Liver (tissue), 9 donors: ENCODE measurements around the gene SHOX. TPM values are rescaled to one million over a fixed set of nuclear protein-coding genes. Genes with fewer than 3 reads are reported as not detected.

ENCODE experiments used
- DNase-seq: peaks from one replicate; pipeline ENCODE4 v3.0.0-alpha.2; 2017; ENCODE audit warnings: low spot score
- H3K27ac ChIP-seq, 2 donors: one replicate each; pipeline ENCODE4 v1.7.0; 2013; ENCODE audit warnings: inconsistent platforms in 2 of 2, low read length in 2 of 2, control low read depth in 1 of 2, low read depth in 1 of 2, mild to moderate bottlenecking in 1 of 2
- H3K27me3 ChIP-seq, 4 donors: one replicate each; pipeline versions ENCODE4 v1.6.1 to v1.7.0; 2013; ENCODE audit warnings: low read length in 3 of 4, inconsistent platforms in 1 of 4, mild to moderate bottlenecking in 1 of 4, moderate library complexity in 1 of 4; ENCODE audit not compliant: control insufficient read depth in 4 of 4, insufficient read depth in 4 of 4
- H3K36me3 ChIP-seq, 4 donors: one replicate each; pipeline versions ENCODE4 v1.6.1 to v1.7.0; 2013; ENCODE audit warnings: low read length in 3 of 4, mild to moderate bottlenecking in 3 of 4, low read depth in 1 of 4, moderate library complexity in 1 of 4; ENCODE audit not compliant: control insufficient read depth in 4 of 4, insufficient read depth in 3 of 4
- H3K4me1 ChIP-seq, 4 donors: one replicate each; pipeline versions ENCODE4 v1.6.1 to v1.7.0; 2013; ENCODE audit warnings: low read length in 3 of 4, mild to moderate bottlenecking in 3 of 4, moderate library complexity in 1 of 4; ENCODE audit not compliant: control insufficient read depth in 4 of 4, insufficient read depth in 4 of 4
- H3K4me3 ChIP-seq, 3 donors: one replicate each; pipeline versions ENCODE4 v1.6.1 to v1.7.0; 2013; ENCODE audit warnings: low read length in 3 of 3, control low read depth in 1 of 3, low read depth in 1 of 3, mild to moderate bottlenecking in 1 of 3
- H3K9ac ChIP-seq, 2 donors: one replicate each; pipeline ENCODE4 v1.7.0; 2013; ENCODE audit warnings: low read length in 2 of 2, mild to moderate bottlenecking in 2 of 2, moderate library complexity in 2 of 2, control low read depth in 1 of 2, low read depth in 1 of 2
- H3K9me3 ChIP-seq, 4 donors: one replicate each; pipeline versions ENCODE4 v1.6.1 to v1.7.0; 2013; ENCODE audit warnings: low read length in 3 of 4; ENCODE audit not compliant: control insufficient read depth in 4 of 4
- ATF3 ChIP-seq: IDR thresholded peaks from 2 replicates; pipeline ENCODE4 v1.6.1; 2016; ENCODE audit warnings: antibody characterized with exemption
- EGR1 ChIP-seq, 2 donors: IDR thresholded peaks; 2 replicates each; pipeline ENCODE4 v1.6.1; 2016 to 2018; ENCODE audit warnings: antibody characterized with exemption in 2 of 2, low read depth in 2 of 2
- FOXA1 ChIP-seq: IDR thresholded peaks from 2 replicates; pipeline ENCODE4 v1.6.1; 2016; ENCODE audit warnings: antibody characterized with exemption
- FOXA2 ChIP-seq: IDR thresholded peaks from 2 replicates; pipeline ENCODE4 v1.6.1; 2016; ENCODE audit warnings: antibody characterized with exemption
- GABPA ChIP-seq, 2 donors: IDR thresholded peaks in 1 of 2; conservative IDR thresholded peaks in 1 of 2; 2 replicates each; pipeline ENCODE4 v1.6.1; 2016; ENCODE audit warnings: antibody characterized with exemption in 2 of 2, mild to moderate bottlenecking in 1 of 2, moderate library complexity in 1 of 2
- HNF4A ChIP-seq, 2 donors: conservative IDR thresholded peaks; 2 replicates each; pipeline ENCODE4 v1.6.1; 2016; ENCODE audit warnings: antibody characterized with exemption in 2 of 2, mild to moderate bottlenecking in 2 of 2
- HNF4G ChIP-seq: IDR thresholded peaks from 2 replicates; pipeline ENCODE4 v1.6.1; 2016; ENCODE audit warnings: antibody characterized with exemption
- JUND ChIP-seq, 2 donors: IDR thresholded peaks; 2 replicates each; pipeline ENCODE4 v1.6.1; 2016; ENCODE audit warnings: antibody characterized with exemption in 2 of 2
- NR2F2 ChIP-seq: IDR thresholded peaks from 2 replicates; pipeline ENCODE4 v1.6.1; 2016; ENCODE audit warnings: antibody characterized with exemption
- RAD21 ChIP-seq, 2 donors: IDR thresholded peaks; 2 replicates each; pipeline ENCODE4 v1.6.1; 2016; ENCODE audit warnings: antibody characterized with exemption in 2 of 2, mild to moderate bottlenecking in 2 of 2
- RXRA ChIP-seq, 2 donors: IDR thresholded peaks; 2 replicates each; pipeline ENCODE4 v1.6.1; 2017 to 2018; ENCODE audit warnings: antibody characterized with exemption in 2 of 2, mild to moderate bottlenecking in 1 of 2
- SP1 ChIP-seq: IDR thresholded peaks from 2 replicates; pipeline ENCODE4 v1.6.1; 2018; ENCODE audit warnings: antibody characterized with exemption, mild to moderate bottlenecking
- TAF1 ChIP-seq: conservative IDR thresholded peaks from 2 replicates; pipeline ENCODE4 v1.6.1; 2016; ENCODE audit warnings: antibody characterized with exemption, mild to moderate bottlenecking
- YY1 ChIP-seq: IDR thresholded peaks from 2 replicates; pipeline ENCODE4 v1.6.1; 2016; ENCODE audit warnings: antibody characterized with exemption, mild to moderate bottlenecking
- ZBTB33 ChIP-seq: IDR thresholded peaks from 2 replicates; pipeline ENCODE4 v1.6.1; 2016; ENCODE audit warnings: antibody characterized with exemption
- WGBS: extraction: QIAGEN DNeasy Blood & Tissue Kit; methylation state at CpG from one replicate; pipeline ENCODE4 v1.1.7; 2013; 5-methylcytosine and 5-hydroxymethylcytosine counted together
- polyA plus RNA-seq, 2 donors: library from polyadenylated mRNA; stranded (reverse) in 1 of 2; unstranded in 1 of 2; fragments of 200-250 nt in 1 of 2; fragments of >200 nt in 1 of 2; fragmentation: Nextera tagmentation in 1 of 2; extraction: Ambion mirVana in 1 of 2; gene quantifications; one replicate each; pipeline versions ENCODE4 v1.2.1 to v1.2.3, GENCODE V29; 2013 to 2015
- total RNA-seq, 2 donors: library from RNA; depleted of rRNA; stranded (reverse); fragments of >200 nt; gene quantifications; one replicate each; pipeline ENCODE4 v1.2.3, GENCODE V29; 2014
- TF ChIP-seq, protein P1 (sequence below): IDR thresholded peaks from 2 replicates; pipeline ENCODE4 v1.6.1; 2016; ENCODE audit warnings: antibody characterized with exemption
- donor health status: healthy.
- donor health status: healthy.
- donor health status: healthy.
- donor health status: healthy.
- donor health status: healthy.

SHOX gene
- total and polyA plus RNA-seq, 4 donors: not detected

GRCh38 chrX:649166-649565, 18.6 kb downstream of the SHOX start:
- no peaks in the 10 kb centered on the region for H3K4me1 ChIP-seq
- 79% methylated on average over 15 of the region's 15 CpGs for WGBS
- no peaks in the 10 kb centered on the region for H3K36me3 ChIP-seq
- H3K27me3 ChIP-seq: peaks cover 0 to 6% (median 3%) of the 10 kb centered on the region in 4 donors
- no peak for TF ChIP-seq RAD21 (IDR thresholded peaks at IDR 0.05)
- TF ChIP-seq EGR1 (IDR thresholded peaks at IDR 0.05; ENCODE audit: low read depth in 2 of 2): no peak
- no peak for TF ChIP-seq ZBTB33
- TF ChIP-seq FOXA2: no peak
- TF ChIP-seq YY1: no peak
- no peak for TF ChIP-seq ATF3
- no peak for TF ChIP-seq SP1
- no peak for TF ChIP-seq RXRA (IDR thresholded peaks at IDR 0.05)
- TF ChIP-seq, protein P1, sequence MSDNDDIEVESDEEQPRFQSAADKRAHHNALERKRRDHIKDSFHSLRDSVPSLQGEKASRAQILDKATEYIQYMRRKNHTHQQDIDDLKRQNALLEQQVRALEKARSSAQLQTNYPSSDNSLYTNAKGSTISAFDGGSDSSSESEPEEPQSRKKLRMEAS: no peak
- no peak for TF ChIP-seq FOXA1
- TF ChIP-seq NR2F2: no peak
- no peak for TF ChIP-seq GABPA (IDR thresholded peaks at IDR 0.05 in 1 of 2, conservative IDR thresholded peaks at IDR 0.05 in 1 of 2)
- no peak for TF ChIP-seq HNF4A (conservative IDR thresholded peaks at IDR 0.05)
- no peak for TF ChIP-seq JUND (IDR thresholded peaks at IDR 0.05)
- no peak for TF ChIP-seq HNF4G
- no peak overlapping the region for H3K27ac ChIP-seq
- H3K9ac ChIP-seq: no peak overlapping the region
- no peaks in the 10 kb centered on the region for H3K9me3 ChIP-seq
- DNase-seq: no peak
- no peak overlapping the region for H3K4me3 ChIP-seq

- Histone ChIP-seq H3K9me3 (no peaks in the 10 kb centered on the region), H3K4me1 (no peaks in the 10 kb centered on the region), H3K27ac (no peak overlapping the region), H3K36me3 (no peaks in the 10 kb centered on the region), H3K4me3 (no peak overlapping the region), H3K9ac (no peak overlapping the region), H3K27me3 (peaks cover 0 to 3% (median 0%) of the 10 kb centered on the region in 4 donors)
- DNase-seq: no peak
- WGBS: 77% methylated on average over 15 of the region's 15 CpGs
- TF ChIP-seq YY1 (no peak), GABPA (IDR thresholded peaks at IDR 0.05 in 1 of 2, conservative IDR thresholded peaks at IDR 0.05 in 1 of 2) (no peak), EGR1 (IDR thresholded peaks at IDR 0.05; ENCODE audit: low read depth in 2 of 2) (no peak), FOXA2 (no peak), JUND (IDR thresholded peaks at IDR 0.05) (no peak), ZBTB33 (no peak), RXRA (IDR thresholded peaks at IDR 0.05) (no peak), NR2F2 (no peak), TAF1 (no peak), RAD21 (IDR thresholded peaks at IDR 0.05) (no peak), SP1 (no peak)
- TF ChIP-seq, protein P1: no peak
Measured at GRCh38 chrX:650324-650723, 19.7 kb downstream of the SHOX start.
